ENCODE measurements around the gene PSMD4. TPM values are rescaled to one million over a fixed set of nuclear protein-coding genes. Genes with fewer than 3 reads are reported as not detected.

PSMD4 gene
- total and polyA plus RNA-seq, 2 donors (not counting 3 experiments of a cell fraction or from before 2014, with no cell fraction given), result 181 to 266 TPM

DNA sequence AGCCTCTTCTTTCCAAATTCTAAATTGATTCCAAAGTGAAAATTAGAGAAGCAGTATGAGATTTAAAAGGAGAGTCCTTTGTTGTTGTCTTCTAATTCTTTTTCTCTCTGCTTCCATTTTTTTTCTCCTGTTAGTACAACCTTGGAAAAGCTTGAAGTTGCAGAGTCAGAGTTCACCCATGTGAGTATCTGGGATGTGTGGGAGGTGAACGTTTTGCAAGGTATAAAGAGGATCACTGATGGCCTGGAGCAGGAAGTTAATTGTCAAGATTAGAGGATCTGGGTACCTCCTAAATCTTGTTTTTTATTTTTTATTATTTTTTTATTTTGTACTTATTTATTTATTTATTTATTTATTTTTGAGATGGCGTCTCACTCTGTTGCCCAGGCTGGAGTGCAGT lies 7.7 kb upstream of the PSMD4 start:
- H3K4me1 ChIP-seq (ENCODE audit: control insufficient read depth, extremely low read depth, insufficient read depth, low read length), result no peaks in the 10 kb centered on the region
- BruUV-seq (replicated peaks), result no TSS peak
- no peaks in the 10 kb centered on the region for H4K20me1 ChIP-seq (replicated peaks; ENCODE audit: control insufficient read depth, extremely low read depth, insufficient read depth, low read length)
- ChIA-PET CTCF (interaction anchor here (0.6 to 1.4 kb wide), 5 partner anchors 10 to 147 kb away, joined by 3 to 5 read pairs (median 3); no protein-coding TSS in a partner anchor), POLR2A (no interaction called here)
- FAIRE-seq, result no peak
- H3K4me2 ChIP-seq (ENCODE audit: insufficient read depth, low read length), result no peak overlapping the region
- no peak overlapping the region for H2AFZ ChIP-seq (ENCODE audit: low read depth, low read length)
- peaks cover 21 to 42% of the 10 kb centered on the region in 2 experiments for H3K36me3 ChIP-seq (ENCODE audit: control insufficient read depth in 2 of 2, extremely low read depth in 1 of 2, insufficient read depth in 2 of 2, low read length in 2 of 2)
- no peaks in the 10 kb centered on the region for H3K9me3 ChIP-seq (replicated peaks; ENCODE audit: control insufficient read depth, insufficient read depth, low read length)
- no peaks in the 10 kb centered on the region for H3K9me1 ChIP-seq (replicated peaks; ENCODE audit: control insufficient read depth, extremely low read depth, insufficient read depth, low read length)
- no peak overlapping the region for H3K27ac ChIP-seq (ENCODE audit: insufficient read depth, low read depth, low read length)
- TF ChIP-seq MYC (IDR thresholded peaks at IDR 0.05; ENCODE audit: low read depth, low read length) (no peak), POLR2A (IDR thresholded peaks at IDR 0.05; ENCODE audit: low read depth, low read length) (no peak), POLR2AphosphoS5 (IDR thresholded peaks at IDR 0.05; ENCODE audit: insufficient read depth, low read depth, low read length) (no peak), JUN (IDR thresholded peaks at IDR 0.05; ENCODE audit: borderline replicate concordance, insufficient read depth, insufficient read length, low read depth) (no peak), FOS (IDR thresholded peaks at IDR 0.05; ENCODE audit: borderline replicate concordance, insufficient read depth, low read length) (no peak)
- TF ChIP-seq, protein P1, sequence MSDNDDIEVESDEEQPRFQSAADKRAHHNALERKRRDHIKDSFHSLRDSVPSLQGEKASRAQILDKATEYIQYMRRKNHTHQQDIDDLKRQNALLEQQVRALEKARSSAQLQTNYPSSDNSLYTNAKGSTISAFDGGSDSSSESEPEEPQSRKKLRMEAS (IDR thresholded peaks at IDR 0.05; ENCODE audit: insufficient read depth, insufficient read length), result no peak
- TF ChIP-seq, protein P2, sequence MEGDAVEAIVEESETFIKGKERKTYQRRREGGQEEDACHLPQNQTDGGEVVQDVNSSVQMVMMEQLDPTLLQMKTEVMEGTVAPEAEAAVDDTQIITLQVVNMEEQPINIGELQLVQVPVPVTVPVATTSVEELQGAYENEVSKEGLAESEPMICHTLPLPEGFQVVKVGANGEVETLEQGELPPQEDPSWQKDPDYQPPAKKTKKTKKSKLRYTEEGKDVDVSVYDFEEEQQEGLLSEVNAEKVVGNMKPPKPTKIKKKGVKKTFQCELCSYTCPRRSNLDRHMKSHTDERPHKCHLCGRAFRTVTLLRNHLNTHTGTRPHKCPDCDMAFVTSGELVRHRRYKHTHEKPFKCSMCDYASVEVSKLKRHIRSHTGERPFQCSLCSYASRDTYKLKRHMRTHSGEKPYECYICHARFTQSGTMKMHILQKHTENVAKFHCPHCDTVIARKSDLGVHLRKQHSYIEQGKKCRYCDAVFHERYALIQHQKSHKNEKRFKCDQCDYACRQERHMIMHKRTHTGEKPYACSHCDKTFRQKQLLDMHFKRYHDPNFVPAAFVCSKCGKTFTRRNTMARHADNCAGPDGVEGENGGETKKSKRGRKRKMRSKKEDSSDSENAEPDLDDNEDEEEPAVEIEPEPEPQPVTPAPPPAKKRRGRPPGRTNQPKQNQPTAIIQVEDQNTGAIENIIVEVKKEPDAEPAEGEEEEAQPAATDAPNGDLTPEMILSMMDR (IDR thresholded peaks at IDR 0.05; ENCODE audit: extremely low read depth in 1 of 2, insufficient read depth in 1 of 2, low read depth in 1 of 2, low read length in 2 of 2), result no peak
- no peak for DNase-seq (ENCODE audit: low read depth, low spot score)
- H3K79me2 ChIP-seq (ENCODE audit: control insufficient read depth, insufficient read depth, low read length), result no peaks in the 10 kb centered on the region
- intact Hi-C loops (cut with micrococcal nuclease) (no loop called here), dilution Hi-C loops (cut with MboI; ENCODE audit: extremely low pct_ligation_motif_present, low sequenced_read_pairs) (no loop called here)
- H3K9ac ChIP-seq (replicated peaks; ENCODE audit: extremely low read depth, insufficient read depth, low read length), result no peak overlapping the region
- H3K4me3 ChIP-seq (replicated peaks in 1 of 3; ENCODE audit: insufficient read depth in 1 of 3, low read depth in 1 of 3, low read length in 3 of 3), result no peak overlapping the region
- H3K27me3 ChIP-seq (ENCODE audit: control insufficient read depth in 2 of 2, insufficient read depth in 2 of 2, low read length in 2 of 2), result no peaks in the 10 kb centered on the region

Measured in endothelial cell of umbilical vein (primary cell).